ENCODE measurements around the gene IAPP.
"Not testable (repeated sequence)": the region's sequence is repeated elsewhere in the genome, so short reads cannot be mapped to it uniquely, and the experiment has no call there.

Gene IAPP

DNA sequence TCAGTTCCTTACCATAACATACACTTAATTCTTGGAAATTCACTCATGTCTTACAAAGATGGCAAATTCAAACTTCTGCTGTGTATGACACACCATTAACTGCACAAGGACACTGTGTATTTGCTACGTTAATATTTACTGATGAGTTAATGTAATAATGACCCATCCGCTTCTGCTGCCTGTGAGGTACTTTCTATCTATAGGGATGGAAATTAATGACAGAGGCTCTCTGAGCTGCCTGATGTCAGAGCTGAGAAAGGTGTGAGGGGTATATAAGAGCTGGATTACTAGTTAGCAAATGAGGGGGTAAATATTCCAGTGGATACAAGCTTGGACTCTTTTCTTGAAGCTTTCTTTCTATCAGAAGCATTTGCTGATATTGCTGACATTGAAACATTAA is at the start of gene IAPP:
Gene IAPP, plus strand, starts transcription at position 301 of the 400 bp plus-strand sequence. CDS start 450 bp downstream, outside the sequence.
- no peak for DNase-seq (ENCODE audit: low read depth)

DNA sequence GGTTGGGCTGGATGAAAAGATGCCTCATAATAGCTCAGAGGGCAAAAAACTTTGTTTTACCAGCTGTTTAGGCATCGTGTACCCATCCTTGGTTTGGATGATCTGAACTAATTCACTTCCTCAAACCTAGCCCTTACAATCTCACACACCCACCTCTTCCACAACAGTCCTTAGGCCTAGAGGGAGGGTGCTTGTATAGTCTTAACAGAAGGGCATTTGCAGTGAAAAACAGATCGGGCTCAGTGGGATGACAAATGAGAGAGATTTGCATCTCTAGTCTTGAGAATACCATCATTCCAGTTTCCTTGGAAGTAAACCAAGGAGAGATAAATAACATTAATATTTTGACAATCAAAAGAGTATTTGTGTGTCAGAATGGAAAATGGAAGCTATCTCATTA is 49.0 kb upstream of the IAPP start:
- no peak for DNase-seq (ENCODE audit: low read depth)

DNA sequence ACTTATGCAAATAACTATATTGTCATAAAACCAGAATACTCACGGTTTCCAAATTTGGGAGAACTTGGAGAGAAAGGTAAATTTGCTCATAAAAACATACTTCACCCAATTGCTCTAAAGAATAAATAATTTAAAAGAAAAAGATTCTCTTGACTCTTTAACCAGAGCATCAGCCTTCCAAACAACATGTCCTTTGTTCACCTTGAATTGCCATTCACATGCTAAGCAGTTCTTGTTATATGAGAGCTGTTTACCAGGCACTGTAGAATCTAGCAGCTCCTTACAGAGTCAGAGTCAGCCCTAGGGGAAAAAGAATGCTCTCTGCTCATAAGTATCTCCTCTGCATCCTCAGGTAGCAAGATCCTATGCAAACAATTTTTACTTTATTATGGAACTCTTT is 48.2 kb upstream of the IAPP start:
- no peak for DNase-seq (ENCODE audit: low read depth)

- no peak for DNase-seq (ENCODE audit: low read depth)
Measured at GRCh38 chr12:21328578-21328977, 44.1 kb upstream of the IAPP start.

DNA sequence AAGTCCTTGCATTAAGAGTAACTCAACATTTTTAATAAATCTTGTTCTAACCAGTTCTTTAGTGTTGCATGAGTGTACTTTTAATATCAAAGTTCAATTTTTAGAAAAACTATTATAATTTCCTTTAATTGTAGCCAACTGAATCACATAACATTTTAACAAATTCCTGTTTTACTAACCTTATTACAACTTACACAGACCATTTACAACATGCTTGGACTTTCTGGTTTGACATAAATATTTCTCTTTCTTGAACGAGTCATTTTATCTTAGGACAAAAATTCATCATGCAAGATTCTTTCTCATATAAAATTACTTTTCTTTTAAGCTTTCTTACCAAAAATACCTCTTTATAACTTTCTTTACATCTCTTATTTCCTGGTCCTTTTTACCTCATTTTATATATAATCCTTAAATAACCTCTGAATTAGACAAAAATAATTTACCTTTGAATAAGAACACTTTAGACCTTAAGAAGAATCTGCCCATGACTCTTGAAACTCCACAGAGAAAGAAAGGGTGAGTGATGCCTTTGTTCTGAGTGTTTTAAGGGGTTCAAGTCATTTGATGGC is 41.9 kb upstream of the IAPP start:
- no peak for DNase-seq (ENCODE audit: low read depth)

- DNase-seq (ENCODE audit: low read depth): no peak
Measured at GRCh38 chr12:21334771-21335325, 37.9 kb upstream of the IAPP start, which contains the start of gene SLCO1A2. Gene SLCO1A2 (minus strand): TSS chr12:21334917. CDS start chr12:21334647, 270 bp downstream.

DNA sequence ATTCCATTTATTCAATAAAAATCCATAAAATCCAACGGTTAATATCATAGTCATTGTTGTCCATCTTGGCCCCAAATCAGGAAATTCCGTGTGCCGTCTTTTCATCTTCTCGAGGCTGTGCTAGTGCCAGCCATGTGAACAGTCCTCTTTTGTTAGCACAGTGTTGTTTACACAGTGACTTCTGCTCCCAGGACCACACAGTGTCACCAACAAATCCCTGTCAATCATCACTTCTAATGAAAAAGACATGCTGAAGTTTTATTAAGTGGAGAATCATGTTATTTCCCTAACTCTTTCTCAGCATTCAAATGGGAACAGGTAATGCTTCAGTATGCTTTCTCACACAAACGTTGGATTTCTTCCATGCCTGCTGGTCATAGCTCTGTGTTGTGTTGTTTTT is 36.0 kb upstream of the IAPP start:
- no peak for DNase-seq (ENCODE audit: low read depth)

DNA sequence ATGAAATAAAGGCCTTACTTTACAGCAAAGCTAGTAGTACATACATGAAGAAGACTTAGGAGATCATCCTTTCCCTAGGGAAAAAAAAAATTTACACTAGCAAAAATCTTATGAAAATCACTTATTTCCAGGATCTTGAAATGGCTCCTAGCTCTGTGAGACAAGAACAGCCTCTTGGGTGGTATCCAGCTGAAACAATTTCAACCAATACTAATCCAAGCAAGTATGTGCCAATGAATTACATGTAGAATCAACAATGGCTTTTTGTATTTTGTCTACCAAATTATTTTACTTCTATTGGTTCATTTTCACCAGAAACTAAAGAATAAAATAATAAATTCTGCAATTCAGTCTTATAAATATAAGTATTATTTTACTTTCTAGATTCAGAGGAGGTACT is 35.2 kb upstream of the IAPP start:
- no peak for DNase-seq (ENCODE audit: low read depth)

- DNase-seq (ENCODE audit: low read depth): no peak
Measured at GRCh38 chr12:21337959-21338744, 34.5 kb upstream of the IAPP start.

DNA sequence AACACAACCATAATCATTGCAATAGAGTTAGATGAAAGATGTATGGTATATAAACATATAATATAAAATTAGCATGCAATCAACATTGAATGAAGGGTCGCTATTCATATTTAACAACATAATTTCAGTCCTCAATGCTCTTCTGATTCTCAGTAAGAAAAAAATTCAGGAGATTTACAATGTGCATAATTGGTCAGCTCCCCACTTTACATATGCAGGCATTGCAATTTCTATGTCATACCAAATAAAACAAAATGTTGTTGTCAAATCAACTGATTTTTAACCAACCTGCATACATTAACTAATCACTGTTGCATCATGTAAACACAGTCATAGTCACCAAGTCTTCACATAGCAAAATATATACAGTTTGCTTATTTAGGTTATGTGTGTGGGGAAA is 32.8 kb upstream of the IAPP start:
- DNase-seq (ENCODE audit: low read depth): no peak

DNA sequence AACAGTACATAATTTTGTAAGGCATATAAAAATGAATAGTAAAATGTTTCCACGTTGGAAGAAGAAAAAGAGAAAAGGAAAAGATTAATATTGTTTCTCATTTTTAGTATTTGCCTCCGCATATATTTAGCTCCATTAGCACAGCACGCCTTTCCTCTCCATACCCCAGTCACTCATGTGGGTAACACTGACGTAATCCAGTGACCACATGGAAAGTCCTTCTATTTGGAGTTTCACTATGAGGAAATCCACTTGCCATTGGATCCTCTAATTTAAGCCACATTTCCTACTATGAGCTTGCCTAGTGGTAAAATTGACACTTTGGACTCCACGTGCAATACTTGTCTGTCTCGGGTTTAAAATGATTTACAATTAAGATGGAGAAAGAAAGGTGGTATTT is 32.3 kb upstream of the IAPP start:
- no peak for DNase-seq (ENCODE audit: low read depth)

DNA sequence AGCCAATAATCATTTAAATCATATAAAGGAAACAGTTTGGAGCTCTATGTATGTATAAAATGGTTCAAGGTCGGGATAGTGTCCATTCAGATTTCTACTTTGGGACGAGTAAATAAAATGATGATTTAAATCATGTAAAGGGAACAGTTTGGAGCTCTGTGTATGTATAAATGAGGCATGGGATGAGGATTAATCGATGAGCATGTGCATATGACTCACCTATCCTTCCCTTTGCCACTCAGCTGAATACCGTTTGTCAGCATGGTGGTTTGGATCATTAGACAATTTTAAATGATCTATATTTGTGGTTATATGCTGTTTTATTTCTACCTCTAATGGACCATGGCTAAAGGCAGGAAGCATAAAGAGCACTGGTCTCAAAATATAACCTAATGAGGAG is 30.9 kb upstream of the IAPP start:
- DNase-seq (ENCODE audit: low read depth): no peak

GRCh38 chr12:21343636-21344035 is 29.1 kb upstream of the IAPP start:
- DNase-seq (ENCODE audit: low read depth): no peak

DNA sequence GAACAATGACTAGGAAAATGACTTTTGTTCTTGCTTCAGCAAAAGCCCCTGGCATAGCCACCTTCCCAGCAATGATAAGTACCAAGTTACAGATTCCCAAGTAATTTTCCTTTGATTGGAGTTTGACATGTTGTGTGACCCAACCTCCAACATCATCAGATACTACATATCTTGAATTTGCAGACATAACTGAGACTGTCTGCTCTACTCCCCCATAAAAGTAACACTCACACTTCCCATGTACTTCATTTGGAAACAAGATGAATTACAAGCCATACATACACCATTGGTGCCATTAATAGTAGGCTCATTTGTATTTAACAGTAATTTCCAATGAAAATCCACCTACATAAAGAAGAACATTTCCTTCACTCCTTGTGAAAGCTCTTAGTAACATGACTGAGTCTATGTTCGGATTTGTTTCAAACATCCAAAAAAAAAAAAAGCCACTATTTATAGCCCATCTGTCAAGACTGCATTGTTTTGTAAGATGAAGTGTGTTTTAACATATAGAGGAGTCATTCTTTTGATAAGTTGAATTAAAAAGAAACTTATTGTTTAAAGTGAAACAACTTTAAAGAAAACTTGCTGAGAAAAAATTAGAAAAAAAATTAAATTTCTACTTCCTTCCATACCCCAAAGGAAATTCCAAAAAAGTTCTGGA is 26.0 kb upstream of the IAPP start:
- no peak for DNase-seq (ENCODE audit: low read depth)

GRCh38 chr12:21350975-21351374 is 21.7 kb upstream of the IAPP start:
- DNase-seq (ENCODE audit: low read depth): no peak

- DNase-seq (ENCODE audit: low read depth): no peak
Measured at GRCh38 chr12:21353487-21353886, 19.2 kb upstream of the IAPP start.

GRCh38 chr12:21353948-21354347 is 18.8 kb upstream of the IAPP start:
- DNase-seq (ENCODE audit: low read depth): no peak

GRCh38 chr12:21354641-21355040 is 18.1 kb upstream of the IAPP start:
- DNase-seq (ENCODE audit: low read depth): no peak

- not testable (repeated sequence) for DNase-seq (ENCODE audit: low read depth)
Measured at GRCh38 chr12:21360632-21361031, 12.1 kb upstream of the IAPP start.

- no peak for DNase-seq (ENCODE audit: low read depth)
Measured at GRCh38 chr12:21369141-21369980, 3.3 kb upstream of the IAPP start.

GRCh38 chr12:21370845-21371449 is 1.8 kb upstream of the IAPP start:
- DNase-seq (ENCODE audit: low read depth): no peak

- DNase-seq (ENCODE audit: low read depth): no peak
Measured at GRCh38 chr12:21379218-21379617, 6.5 kb downstream of the IAPP start.

All from fibroblast of the conjunctiva (primary cell).